ENCODE results near the gene GFAP. TPM values are rescaled to one million over a fixed set of nuclear protein-coding genes. Genes with fewer than 3 reads are reported as not detected.
"Not testable (repeated sequence)": the region's sequence is repeated elsewhere in the genome, so short reads cannot be mapped to it uniquely, and the experiment has no call there.

The GFAP gene
- total and polyA plus RNA-seq, 2 donors: 0.19 to 0.43 TPM

GRCh38 chr17:44947461-44948314, 32.4 kb upstream of the GFAP start, which contains the start of gene KIF18B:
KIF18B (minus strand) TSS chr17:44947773; CDS start chr17:44936344, 11,429 bp downstream.
- 3% methylated on average over 62 of the region's 62 CpGs for WGBS
- peaks cover 0 to 4% of the 10 kb centered on the region in 2 donors for H3K27me3 ChIP-seq (ENCODE audit: control insufficient read depth in 2 of 2, insufficient read depth in 1 of 2, low read length in 1 of 2)
- H3K36me3 ChIP-seq (ENCODE audit: control insufficient read depth in 2 of 2, insufficient read depth in 2 of 2, low read length in 1 of 2): peaks cover 0 to 14% of the 10 kb centered on the region in 2 donors
- H3K4me1 ChIP-seq (ENCODE audit: control insufficient read depth in 2 of 2, insufficient read depth in 2 of 2, low read length in 2 of 2): peaks cover 12 to 17% of the 10 kb centered on the region in 2 donors
- H3K4me3 ChIP-seq (ENCODE audit: low read length in 2 of 2): peak within 1 kb of the TSS; percentile 79 to 88
- H3K27ac ChIP-seq (ENCODE audit: low read depth in 1 of 2, low read length in 1 of 2): peak within 1 kb of the TSS; percentile 69 to 91
- no peaks in the 10 kb centered on the region for H3K9me3 ChIP-seq (ENCODE audit: control insufficient read depth in 2 of 2, insufficient read depth in 1 of 2, low read length in 1 of 2)
- peak; percentile 77 to 96 (median 89) for DNase-seq (ENCODE audit: low read depth in 6 of 9, low spot score in 9 of 9)

GRCh38 chr17:44945652-44946051, 30.4 kb upstream of the GFAP start:
- WGBS: 99% methylated on average over 10 of the region's 10 CpGs

GRCh38 chr17:44942456-44942855, 27.2 kb upstream of the GFAP start:
- no peak for DNase-seq (ENCODE audit: low read depth in 6 of 9, low spot score in 9 of 9)
- Histone ChIP-seq H3K27ac (ENCODE audit: low read depth in 1 of 2, low read length in 1 of 2) (no peak overlapping the region), H3K4me3 (ENCODE audit: low read length in 2 of 2) (no peak overlapping the region), H3K9me3 (ENCODE audit: control insufficient read depth in 2 of 2, insufficient read depth in 1 of 2, low read length in 1 of 2) (peaks cover 0 to 5% of the 10 kb centered on the region in 2 donors), H3K4me1 (ENCODE audit: control insufficient read depth in 2 of 2, insufficient read depth in 2 of 2, low read length in 2 of 2) (peaks cover 7 to 22% of the 10 kb centered on the region in 2 donors), H3K27me3 (ENCODE audit: control insufficient read depth in 2 of 2, insufficient read depth in 1 of 2, low read length in 1 of 2) (no peaks in the 10 kb centered on the region), H3K36me3 (ENCODE audit: control insufficient read depth in 2 of 2, insufficient read depth in 2 of 2, low read length in 1 of 2) (peaks cover 0 to 46% of the 10 kb centered on the region in 2 donors)
- 96% methylated on average over 4 of the region's 4 CpGs for WGBS

More at GRCh38 chr17:44945652-44946051, 30.4 kb upstream of the GFAP start:
- Histone ChIP-seq H3K36me3 (ENCODE audit: control insufficient read depth in 2 of 2, insufficient read depth in 2 of 2, low read length in 1 of 2) (peaks cover 0 to 31% of the 10 kb centered on the region in 2 donors), H3K4me1 (ENCODE audit: control insufficient read depth in 2 of 2, insufficient read depth in 2 of 2, low read length in 2 of 2) (peaks cover 12 to 26% of the 10 kb centered on the region in 2 donors)
- H3K27ac ChIP-seq (ENCODE audit: low read depth in 1 of 2, low read length in 1 of 2); DNase-seq (ENCODE audit: low read depth in 6 of 9, low spot score in 9 of 9); H3K4me3 ChIP-seq (ENCODE audit: low read length in 2 of 2); H3K9me3 ChIP-seq (ENCODE audit: control insufficient read depth in 2 of 2, insufficient read depth in 1 of 2, low read length in 1 of 2); H3K27me3 ChIP-seq (ENCODE audit: control insufficient read depth in 2 of 2, insufficient read depth in 1 of 2, low read length in 1 of 2): not testable (repeated sequence)

GRCh38 chr17:44941712-44942331, 26.5 kb upstream of the GFAP start:
- H3K9me3 ChIP-seq (ENCODE audit: control insufficient read depth in 2 of 2, insufficient read depth in 1 of 2, low read length in 1 of 2): peaks cover 0 to 5% of the 10 kb centered on the region in 2 donors
- no peaks in the 10 kb centered on the region for H3K27me3 ChIP-seq (ENCODE audit: control insufficient read depth in 2 of 2, insufficient read depth in 1 of 2, low read length in 1 of 2)
- H3K36me3 ChIP-seq (ENCODE audit: control insufficient read depth in 2 of 2, insufficient read depth in 2 of 2, low read length in 1 of 2): peaks cover 0 to 49% of the 10 kb centered on the region in 2 donors
- WGBS: 95% methylated on average over 9 of the region's 9 CpGs
- H3K27ac ChIP-seq (ENCODE audit: low read depth in 1 of 2, low read length in 1 of 2): no peak overlapping the region
- H3K4me1 ChIP-seq (ENCODE audit: control insufficient read depth in 2 of 2, insufficient read depth in 2 of 2, low read length in 2 of 2): peaks cover 7 to 16% of the 10 kb centered on the region in 2 donors
- H3K4me3 ChIP-seq (ENCODE audit: low read length in 2 of 2): no peak overlapping the region
- no peak for DNase-seq (ENCODE audit: low read depth in 6 of 9, low spot score in 9 of 9)

- Histone ChIP-seq H3K4me3 (ENCODE audit: low read length in 2 of 2) (no peak overlapping the region), H3K4me1 (ENCODE audit: control insufficient read depth in 2 of 2, insufficient read depth in 2 of 2, low read length in 2 of 2) (peaks cover 2 to 15% of the 10 kb centered on the region in 2 donors), H3K9me3 (ENCODE audit: control insufficient read depth in 2 of 2, insufficient read depth in 1 of 2, low read length in 1 of 2) (peaks cover 0 to 5% of the 10 kb centered on the region in 2 donors), H3K27me3 (ENCODE audit: control insufficient read depth in 2 of 2, insufficient read depth in 1 of 2, low read length in 1 of 2) (no peaks in the 10 kb centered on the region), H3K27ac (ENCODE audit: low read depth in 1 of 2, low read length in 1 of 2) (no peak overlapping the region), H3K36me3 (ENCODE audit: control insufficient read depth in 2 of 2, insufficient read depth in 2 of 2, low read length in 1 of 2) (peaks cover 5 to 56% of the 10 kb centered on the region in 2 donors)
- DNase-seq (ENCODE audit: low read depth in 6 of 9, low spot score in 9 of 9): no peak
- 93% methylated on average over 1 of the region's 1 CpG for WGBS
These were observed 25.5 kb upstream of the GFAP start for GRCh38 chr17:44940768-44941167.

- Histone ChIP-seq H3K4me1 (ENCODE audit: control insufficient read depth in 2 of 2, insufficient read depth in 2 of 2, low read length in 2 of 2) (peaks cover 0 to 13% of the 10 kb centered on the region in 2 donors), H3K27me3 (ENCODE audit: control insufficient read depth in 2 of 2, insufficient read depth in 1 of 2, low read length in 1 of 2) (no peaks in the 10 kb centered on the region), H3K36me3 (ENCODE audit: control insufficient read depth in 2 of 2, insufficient read depth in 2 of 2, low read length in 1 of 2) (peaks cover 10 to 60% of the 10 kb centered on the region in 2 donors), H3K4me3 (ENCODE audit: low read length in 2 of 2) (no peak overlapping the region), H3K27ac (ENCODE audit: low read depth in 1 of 2, low read length in 1 of 2) (no peak overlapping the region), H3K9me3 (ENCODE audit: control insufficient read depth in 2 of 2, insufficient read depth in 1 of 2, low read length in 1 of 2) (peaks cover 0 to 5% of the 10 kb centered on the region in 2 donors)
- no peak for DNase-seq (ENCODE audit: low read depth in 6 of 9, low spot score in 9 of 9)
- 95% methylated on average over 4 of the region's 4 CpGs for WGBS
These were observed 25.0 kb upstream of the GFAP start for GRCh38 chr17:44940317-44940716.

GRCh38 chr17:44935116-44935515, 19.8 kb upstream of the GFAP start:
- no peak for DNase-seq (ENCODE audit: low read depth in 6 of 9, low spot score in 9 of 9)
- peaks cover 56 to 76% of the 10 kb centered on the region in 2 donors for H3K36me3 ChIP-seq (ENCODE audit: control insufficient read depth in 2 of 2, insufficient read depth in 2 of 2, low read length in 1 of 2)

GRCh38 chr17:44934745-44935105, 19.4 kb upstream of the GFAP start:
- Histone ChIP-seq H3K27me3 (ENCODE audit: control insufficient read depth in 2 of 2, insufficient read depth in 1 of 2, low read length in 1 of 2) (no peaks in the 10 kb centered on the region), H3K27ac (ENCODE audit: low read depth in 1 of 2, low read length in 1 of 2) (no peak overlapping the region), H3K4me3 (ENCODE audit: low read length in 2 of 2) (no peak overlapping the region), H3K4me1 (ENCODE audit: control insufficient read depth in 2 of 2, insufficient read depth in 2 of 2, low read length in 2 of 2) (no peaks in the 10 kb centered on the region), H3K36me3 (ENCODE audit: control insufficient read depth in 2 of 2, insufficient read depth in 2 of 2, low read length in 1 of 2) (peaks cover 56 to 78% of the 10 kb centered on the region in 2 donors), H3K9me3 (ENCODE audit: control insufficient read depth in 2 of 2, insufficient read depth in 1 of 2, low read length in 1 of 2) (peaks cover 0 to 5% of the 10 kb centered on the region in 2 donors)
- no peak for DNase-seq (ENCODE audit: low read depth in 6 of 9, low spot score in 9 of 9)
- WGBS: 99% methylated on average over 10 of the region's 10 CpGs

More at GRCh38 chr17:44935116-44935515, 19.8 kb upstream of the GFAP start:
- no peak overlapping the region for H3K27ac ChIP-seq (ENCODE audit: low read depth in 1 of 2, low read length in 1 of 2)
- peaks cover 0 to 5% of the 10 kb centered on the region in 2 donors for H3K9me3 ChIP-seq (ENCODE audit: control insufficient read depth in 2 of 2, insufficient read depth in 1 of 2, low read length in 1 of 2)
- no peak overlapping the region for H3K4me3 ChIP-seq (ENCODE audit: low read length in 2 of 2)
- WGBS: 96% methylated on average over 9 of the region's 9 CpGs
- H3K4me1 ChIP-seq (ENCODE audit: control insufficient read depth in 2 of 2, insufficient read depth in 2 of 2, low read length in 2 of 2): no peaks in the 10 kb centered on the region
- H3K27me3 ChIP-seq (ENCODE audit: control insufficient read depth in 2 of 2, insufficient read depth in 1 of 2, low read length in 1 of 2): no peaks in the 10 kb centered on the region
